GM21447 (cell line): ENCODE measurements around the gene SUMF1.

Experiments used
- ATAC-seq: cut with Tn5 transposase; IDR thresholded peaks from one replicate; pipeline ENCODE4 v1.9.1; 2021; ENCODE audit not compliant: unreplicated experiment

Gene SUMF1

DNA sequence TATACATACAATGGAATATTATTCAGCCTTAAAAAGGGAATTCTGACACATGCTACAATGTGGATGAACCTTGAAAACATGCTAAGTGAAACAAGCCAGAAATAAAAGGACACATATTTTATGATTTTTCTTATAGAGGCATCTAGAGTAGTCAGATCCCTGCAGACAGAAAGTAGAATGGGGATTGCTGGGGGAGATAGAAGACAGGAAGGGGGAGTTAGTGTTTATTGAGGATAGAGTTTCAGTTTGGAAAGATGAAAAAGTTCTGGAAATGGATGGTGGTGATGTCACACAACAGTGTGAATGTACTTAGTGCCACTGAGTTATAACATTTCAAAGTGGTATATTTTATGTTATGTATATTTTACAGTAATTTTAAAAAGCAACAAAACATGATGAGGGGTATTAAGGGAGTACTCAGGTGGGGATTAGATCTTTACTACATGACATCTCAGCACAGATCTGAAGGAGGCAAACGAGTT is 30.8 kb upstream of the SUMF1 start:
- ATAC-seq: no peak

DNA sequence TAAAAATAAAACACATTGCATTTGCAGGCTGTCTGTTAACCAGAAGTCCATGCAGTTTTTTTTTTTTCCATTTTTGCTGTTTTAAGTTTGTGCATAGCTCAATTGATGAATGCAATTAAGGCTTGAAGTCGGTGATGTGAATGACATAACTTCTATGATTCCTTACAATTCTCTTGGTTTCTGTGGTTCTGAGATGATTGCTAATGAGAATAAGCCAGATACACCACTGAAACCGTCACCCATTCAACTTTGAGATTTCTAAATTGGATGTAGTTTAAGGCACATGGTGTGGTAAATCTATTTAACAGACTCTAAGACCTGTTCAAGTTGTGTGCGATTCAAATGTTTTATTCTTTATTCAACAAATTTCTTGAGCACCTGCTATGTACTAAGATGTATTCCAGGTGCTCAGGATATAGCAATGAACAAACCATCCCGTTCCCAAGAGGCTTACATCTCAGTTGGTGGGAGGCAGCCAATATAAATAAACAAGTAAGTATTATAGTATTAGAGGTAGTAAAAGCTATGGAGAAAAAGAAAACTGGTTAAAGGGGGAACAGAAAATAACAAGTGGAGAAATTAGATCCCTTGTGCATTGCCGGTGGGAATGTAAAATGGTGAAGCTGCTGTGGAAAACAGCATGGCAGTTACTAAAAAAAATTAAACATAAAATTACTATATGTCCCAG is 30.1 kb upstream of the SUMF1 start:
- no peak for ATAC-seq

DNA sequence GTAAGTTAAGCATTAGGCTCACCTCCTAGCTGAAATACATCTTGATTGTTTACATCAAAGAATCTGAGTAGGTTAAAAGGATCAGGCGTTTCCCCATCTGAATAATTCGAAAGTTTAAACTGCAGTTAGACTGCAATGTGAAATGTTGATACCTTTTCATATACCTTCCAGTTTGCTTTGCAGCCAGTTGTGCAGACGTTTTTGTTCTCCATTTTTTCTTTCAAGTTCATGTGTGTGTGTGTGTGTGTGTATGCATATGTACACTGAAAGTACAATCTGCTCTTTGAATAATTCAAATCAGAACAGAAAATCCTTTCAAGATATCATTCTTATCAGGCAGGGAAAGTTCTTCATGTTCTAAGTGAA is 29.0 kb upstream of the SUMF1 start:
- no peak for ATAC-seq

DNA sequence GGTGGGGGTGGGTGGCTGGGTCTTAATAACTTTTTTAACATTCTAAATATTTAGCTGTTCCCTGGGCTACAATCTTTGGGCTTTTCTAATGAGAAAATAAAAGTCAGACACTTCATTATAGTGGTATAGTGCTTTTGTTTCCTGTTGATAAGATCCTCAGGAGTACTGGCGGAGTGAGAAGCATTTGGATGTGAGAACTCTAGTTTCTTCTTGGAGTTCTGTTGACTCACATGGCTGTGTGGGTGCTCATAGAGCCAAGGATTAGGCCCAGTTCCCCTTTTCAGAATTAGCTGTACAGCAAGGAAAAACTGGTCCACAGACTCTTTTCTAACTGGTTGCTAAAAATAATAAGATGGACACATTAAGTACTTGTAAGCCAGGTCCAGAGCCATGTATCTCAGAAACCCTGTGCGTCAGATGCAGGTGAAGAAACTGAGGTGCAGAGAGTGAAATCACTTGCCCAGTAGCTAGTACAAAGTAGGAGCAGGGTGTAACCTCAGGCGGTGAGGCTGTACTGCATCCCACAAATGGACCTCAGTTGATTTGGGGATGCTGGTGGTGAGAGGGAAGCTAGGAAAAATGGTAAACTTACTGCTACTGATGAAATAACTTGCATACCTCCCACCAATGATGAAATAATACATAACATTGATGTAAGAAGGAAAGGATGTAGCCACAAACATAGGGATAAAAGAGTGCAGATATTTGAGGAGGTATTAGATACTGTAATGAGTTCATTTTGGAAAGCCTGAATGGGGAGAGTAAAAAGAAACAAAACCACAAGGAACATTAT is 28.4 kb upstream of the SUMF1 start:
- ATAC-seq: no peak

DNA sequence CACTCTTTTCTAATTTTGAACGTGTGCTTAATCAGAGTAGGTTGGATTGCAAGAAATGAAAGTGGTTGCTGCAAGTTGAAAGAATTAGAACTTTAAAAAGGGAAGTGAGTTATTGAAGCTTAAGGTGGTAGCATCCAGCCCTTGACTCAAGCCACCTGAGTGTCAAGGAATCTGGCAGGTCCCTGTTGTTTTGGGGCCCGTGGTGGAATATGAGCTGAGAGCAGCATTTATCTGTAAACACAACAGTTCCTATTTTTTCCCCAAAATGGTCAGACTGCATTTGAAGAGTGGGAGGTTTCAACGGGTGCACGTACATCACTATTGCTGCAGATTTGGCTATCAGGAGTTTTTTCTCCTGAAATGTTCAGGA is 27.8 kb upstream of the SUMF1 start:
- ATAC-seq: peak; percentile 30

DNA sequence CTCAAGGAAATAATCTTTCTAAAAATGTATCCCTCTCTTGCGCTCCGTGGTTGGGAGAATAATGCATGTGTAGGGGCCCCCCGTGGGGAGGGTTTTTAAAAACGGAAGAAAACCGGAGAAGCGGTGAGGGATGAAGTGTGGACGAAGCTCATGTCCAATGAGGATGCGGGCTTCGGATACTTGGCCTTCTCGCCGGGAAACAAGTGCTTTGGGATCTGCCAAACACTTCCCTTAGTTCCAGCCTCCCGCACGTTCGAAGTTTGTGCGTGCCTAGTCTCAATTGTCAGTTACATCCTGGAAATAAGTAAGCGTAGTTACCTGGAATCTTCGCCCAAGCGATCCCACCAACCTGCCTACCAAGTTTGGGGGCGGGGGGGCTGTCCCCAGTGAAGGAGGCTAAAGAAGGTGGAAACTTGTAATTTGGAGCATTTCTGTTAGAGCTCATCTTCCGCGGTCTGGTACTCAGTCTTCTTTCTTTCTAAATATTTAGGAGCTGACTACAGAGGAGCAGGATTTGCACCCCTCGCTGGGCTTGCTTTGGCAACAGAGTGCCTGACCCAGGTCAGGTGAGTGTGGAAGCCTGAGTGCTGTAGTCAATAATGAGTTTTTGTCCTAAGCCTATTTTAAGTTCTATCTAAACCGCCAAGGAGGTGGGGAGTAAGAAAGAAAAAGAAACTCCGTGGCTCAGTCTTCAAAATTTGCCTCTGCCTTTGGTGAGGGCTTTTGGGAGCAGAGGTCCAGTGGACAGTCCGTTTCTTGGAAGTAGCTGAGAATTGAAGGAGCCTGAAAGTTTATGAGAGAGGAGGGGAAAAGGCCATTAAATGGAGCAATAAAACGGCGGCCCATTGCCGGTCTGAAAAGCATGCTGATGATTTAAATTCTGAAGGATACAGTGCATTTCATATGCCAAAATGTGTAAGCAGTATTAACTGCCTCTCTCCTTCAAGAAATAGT is 27.1 kb upstream of the SUMF1 start:
- ATAC-seq: no peak

DNA sequence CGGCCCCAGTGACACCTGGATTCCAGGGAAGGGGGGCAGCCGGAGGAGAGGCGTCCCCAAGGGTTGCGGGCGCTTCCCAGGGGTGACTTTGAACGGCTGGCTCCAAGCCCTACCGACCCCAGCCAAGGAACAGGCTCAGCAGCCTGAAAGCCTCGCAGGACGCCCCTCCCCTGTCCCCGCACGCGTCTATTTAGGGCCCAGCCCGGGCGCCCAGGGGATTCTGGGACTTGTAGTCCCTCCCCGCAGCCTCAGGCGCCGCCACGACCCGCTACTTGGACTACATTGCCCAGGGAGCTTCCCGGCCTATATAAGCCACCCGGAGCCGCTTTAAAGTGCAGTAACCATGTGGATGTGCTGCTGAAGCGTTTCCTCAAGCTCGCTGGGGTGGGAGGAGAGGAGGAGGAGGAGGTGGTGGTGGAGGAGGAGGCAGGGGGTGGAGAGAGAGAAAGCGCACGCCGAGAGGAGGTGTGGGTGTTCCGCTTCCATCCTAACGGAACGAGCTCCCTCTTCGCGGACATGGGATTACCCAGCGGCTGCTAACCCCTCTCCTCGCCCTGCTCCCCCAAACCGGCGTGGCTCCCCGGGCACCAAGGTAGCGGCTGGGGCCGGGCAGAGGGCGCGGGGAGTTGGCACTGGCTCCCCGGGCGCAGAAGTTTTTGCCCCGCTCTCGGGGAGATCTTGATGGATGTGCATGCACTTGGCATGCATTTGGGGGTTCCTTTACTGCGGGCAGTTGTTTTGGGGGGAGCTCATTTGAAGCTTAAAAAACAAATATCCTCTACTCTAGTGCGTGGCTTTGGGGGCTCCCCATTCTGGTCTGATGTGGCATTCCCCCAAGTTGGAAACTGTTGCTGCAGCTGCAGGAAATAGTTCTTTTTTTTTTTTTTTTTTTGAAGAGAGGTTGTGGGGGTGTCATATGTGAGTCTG is 26.2 kb upstream of the SUMF1 start, which contains the start of gene ITPR1:
ITPR1 (plus strand) TSS at position 335 of the 927 bp plus-strand sequence. CDS start 23,144 bp downstream, outside the sequence.
- peak; percentile 87 for ATAC-seq

DNA sequence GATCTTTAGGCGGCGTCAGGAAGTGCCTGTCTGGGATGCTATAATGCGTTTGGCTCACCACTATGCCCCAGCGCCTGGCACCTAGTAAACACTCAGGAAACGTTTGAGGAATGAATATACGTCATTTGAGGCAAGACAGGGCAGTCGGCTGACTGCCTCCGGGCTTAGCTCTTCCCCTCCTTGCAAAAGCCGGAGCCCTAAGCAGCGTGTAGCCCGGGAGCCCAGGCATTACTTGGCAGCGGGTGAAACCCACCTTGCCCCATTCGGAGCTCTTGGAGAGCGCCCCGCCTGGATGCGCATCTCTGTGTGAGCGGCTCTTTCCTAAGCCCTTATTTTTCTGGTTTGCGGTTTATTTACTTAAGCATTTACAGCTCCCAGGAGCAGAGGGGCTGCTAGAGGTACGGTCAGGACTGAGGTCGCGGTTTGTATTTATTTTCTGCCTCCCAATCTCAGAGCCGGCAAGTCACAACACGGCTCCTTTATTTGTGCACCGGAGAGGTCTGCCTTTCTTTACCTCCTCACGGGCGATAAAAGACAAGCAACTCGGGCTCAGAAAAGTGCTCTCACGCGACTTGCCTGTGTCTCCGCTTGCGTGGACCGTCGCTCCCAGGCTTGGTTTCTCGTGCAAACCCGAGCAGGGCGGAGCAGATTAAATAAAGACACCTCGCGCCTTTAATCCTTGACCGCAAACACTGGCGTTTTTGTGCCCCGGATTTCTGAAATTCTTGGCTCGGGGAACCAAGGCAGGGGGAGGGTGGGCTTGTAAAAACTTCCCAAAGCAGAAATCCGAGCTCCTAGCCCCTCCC is 25.3 kb upstream of the SUMF1 start:
- peak; percentile 16 for ATAC-seq

DNA sequence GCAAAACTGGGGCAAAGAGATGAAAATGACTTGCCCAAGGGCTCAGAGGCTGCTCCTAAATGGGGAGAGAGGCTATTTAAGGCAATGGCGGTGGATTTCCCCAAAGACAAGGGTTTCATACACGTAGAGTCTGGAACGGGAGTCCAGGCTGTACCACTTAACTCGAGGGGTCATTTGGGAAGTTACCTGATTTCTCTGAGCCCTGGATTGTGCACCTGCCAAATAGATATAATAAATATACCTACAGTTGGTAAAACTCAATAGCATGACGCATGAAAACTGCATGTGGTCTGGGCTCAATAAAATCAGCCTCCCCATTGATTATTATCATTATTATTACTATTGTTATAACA is 24.8 kb upstream of the SUMF1 start:
- ATAC-seq: no peak

DNA sequence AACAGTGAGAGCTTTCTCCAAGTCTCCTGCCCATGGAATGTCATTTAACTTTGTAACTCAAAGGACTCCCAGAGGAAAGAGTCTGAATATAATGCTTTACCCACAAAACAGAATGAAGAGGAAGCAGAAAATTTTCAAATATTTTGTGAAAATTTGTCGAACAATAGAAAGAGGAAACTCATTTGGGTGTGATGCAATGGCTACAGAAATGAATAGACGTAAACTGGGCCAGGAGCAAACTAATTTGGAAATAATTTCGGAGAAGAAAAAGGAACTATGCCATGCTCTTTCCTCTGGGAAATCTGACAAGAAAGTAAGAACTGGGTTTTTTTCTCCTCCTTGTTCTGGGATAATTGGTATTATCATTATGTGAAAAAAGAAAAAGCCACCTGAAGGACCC is 11.2 kb upstream of the SUMF1 start:
- no peak for ATAC-seq

DNA sequence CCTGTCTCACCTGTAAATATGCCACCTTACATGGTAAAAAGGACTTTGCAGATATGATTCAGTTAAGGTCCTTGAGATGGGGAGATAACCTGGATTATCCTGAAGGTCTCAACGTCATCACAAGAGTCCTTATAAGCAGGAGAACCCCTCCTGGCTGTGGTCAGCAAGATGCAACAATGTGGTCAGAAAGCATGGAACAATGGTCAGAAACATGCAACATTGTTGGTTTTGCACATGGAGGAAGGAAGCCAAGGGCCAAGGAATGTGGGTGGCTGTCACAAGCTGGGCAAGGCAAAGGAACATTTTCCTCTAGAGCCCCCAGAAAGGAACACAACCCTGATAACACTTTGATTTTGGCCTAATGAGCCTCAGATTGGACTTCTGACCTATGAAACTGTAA is 9.4 kb upstream of the SUMF1 start:
- no peak for ATAC-seq

DNA sequence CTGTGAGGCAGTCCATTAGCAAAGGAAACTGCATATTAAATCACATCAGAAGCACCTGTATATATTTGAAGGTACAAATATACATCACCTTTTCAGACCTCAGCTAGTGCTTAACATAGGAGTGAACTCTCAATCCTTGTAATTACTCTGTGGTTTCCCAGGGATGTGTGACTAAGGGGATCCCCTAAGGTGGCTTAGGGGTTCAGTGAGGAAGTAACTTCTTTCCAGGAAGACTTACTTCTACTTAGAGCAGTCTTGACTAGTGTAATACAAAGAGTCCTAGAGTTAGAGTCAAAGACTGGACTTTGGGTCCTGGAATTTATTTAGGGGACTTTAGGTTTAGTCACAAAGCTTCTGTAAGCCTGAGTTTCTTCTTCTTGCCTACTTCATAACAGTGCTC is 8.7 kb upstream of the SUMF1 start:
- no peak for ATAC-seq

DNA sequence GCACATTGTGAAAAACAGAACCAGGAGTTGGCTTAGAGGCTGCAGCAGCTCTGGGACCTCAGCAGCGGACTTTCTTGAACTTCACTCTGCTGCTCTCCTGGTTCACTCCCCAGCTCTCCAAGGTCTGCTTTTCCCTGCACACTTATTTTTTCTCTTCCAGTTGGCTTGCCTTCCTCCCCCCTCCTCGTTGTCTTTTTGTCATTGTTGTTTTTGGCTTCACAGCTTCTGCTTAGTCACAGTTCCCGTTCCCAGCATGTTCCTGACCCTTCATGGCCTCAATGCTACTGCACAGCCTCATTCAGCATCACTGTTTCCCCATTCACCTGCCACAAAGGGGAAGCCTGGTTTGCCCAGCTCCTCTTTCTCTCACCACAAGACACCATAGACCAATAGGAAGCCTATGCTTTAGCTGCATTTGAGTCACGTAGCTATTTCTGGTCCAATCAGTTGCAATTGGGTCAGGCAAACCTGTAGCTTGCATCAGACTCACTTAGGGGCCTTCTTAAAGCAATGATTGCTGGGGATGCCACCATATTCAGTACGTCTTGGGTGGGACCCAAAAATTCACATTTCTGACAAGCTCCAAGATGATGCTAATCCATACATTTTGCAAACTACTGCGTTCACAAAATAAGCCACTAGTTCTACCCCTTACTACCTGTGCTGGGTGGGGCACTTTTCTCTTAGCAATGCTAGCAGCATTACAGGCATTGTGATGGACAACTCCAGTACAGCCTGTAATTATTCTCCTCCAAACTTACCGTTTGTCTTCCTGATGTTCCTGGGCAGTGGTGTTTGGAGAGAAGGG is 7.8 kb upstream of the SUMF1 start:
- peak; percentile 54 for ATAC-seq

DNA sequence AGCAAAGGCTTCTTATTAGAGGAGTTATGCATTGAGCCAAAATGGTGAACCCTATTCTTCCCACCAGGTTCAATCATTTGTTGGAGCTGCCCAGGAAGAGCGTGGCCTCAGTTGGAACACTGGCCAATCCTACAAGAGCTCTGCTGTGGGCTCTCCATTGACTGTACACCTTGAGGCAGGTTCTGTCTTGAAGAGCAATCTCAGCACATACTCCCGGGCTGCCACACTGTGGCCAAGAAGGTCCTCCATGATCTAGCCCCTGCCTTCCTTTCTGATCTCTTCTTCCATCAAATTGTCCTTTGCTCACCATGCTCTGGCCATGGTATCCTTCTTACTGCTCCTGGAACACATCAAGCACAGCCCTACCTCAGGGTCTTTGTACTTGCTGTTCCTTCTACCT is 5.7 kb upstream of the SUMF1 start:
- no peak for ATAC-seq

DNA sequence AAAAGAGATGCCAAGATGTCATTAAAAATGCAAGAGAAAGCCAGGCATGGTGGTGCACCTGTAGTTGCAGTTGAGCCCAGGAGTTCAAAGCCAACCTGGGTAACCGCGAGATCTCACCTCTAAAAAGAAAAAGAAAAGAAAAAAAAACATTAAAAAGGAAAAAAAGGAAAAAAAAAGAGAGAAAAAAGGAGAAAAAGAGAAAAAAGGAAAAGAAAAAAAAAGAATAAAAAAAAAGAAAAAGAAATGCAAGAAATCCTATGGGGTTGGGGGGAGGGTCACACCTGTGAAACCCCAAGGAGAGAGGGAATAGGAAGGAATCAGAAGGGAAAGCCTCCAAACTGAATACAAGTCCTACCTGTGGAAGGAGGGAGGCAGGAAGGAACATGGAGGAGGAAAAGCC is 5.2 kb upstream of the SUMF1 start:
- no peak for ATAC-seq

DNA sequence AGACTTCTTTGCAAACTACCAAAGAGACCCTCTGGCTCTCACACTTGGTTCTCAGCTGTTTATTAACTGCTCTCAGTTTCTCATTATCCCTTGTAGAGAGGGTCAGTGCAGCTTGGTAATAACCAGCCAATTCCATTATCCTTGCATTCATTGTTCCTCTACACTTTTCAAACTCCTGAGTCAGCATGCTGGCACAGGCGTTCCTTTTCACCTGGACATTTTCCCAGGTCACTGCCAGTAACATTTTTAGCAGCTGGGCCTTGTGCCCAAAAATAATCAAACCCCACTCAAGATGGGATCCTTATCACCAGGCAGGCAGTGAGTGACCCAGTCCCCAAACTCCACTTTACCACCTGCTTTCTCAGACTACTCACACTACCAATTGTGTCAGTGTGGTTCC is 4.8 kb upstream of the SUMF1 start:
- ATAC-seq: no peak

DNA sequence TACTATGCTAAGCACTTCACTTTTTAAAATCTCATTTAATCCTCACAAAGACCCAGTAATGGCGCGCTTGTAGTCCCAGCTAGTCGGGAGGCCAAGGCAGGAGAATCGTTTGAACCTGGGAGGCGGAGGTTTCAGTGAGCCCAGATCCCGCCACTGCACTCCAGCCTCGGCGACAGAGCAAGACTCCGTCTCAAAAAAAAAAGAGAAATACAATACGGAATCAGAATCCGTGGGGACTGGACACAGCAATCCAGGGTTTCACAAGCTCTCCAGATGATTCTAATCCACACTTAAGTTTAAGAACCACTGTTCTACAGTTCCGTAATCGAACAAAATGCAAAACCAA is 426 bp upstream of the SUMF1 start:
- no peak for ATAC-seq

DNA sequence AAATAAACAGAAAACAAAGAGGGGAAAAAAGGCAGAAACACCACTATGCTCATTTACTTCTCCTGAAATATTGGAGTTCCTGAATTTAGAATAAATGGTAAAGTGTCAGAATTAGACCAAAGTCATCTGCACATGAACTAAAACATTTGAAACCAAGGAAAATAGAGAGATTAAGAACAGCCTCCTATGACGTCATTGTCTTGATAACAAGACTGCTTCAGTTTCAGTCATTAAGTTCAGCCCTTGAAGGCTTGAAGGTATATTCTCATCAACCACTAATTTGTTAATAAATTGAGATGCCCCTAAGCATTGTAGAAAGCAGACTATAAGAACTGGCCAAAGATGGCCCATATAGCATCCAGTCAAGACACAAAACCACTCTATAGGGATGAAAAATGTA is 2.5 kb downstream of the SUMF1 start:
- ATAC-seq: no peak
